ENCODE measurements around the gene SF3A2.
"Not testable (repeated sequence)": the region's sequence is repeated elsewhere in the genome, so short reads cannot be mapped to it uniquely, and the experiment has no call there.

SF3A2 gene

GRCh38 chr19:2236314-2237050 is at the start of gene SF3A2, which contains the start of gene PLEKHJ1:
Gene SF3A2 (plus strand): TSS chr19:2236824. CDS start chr19:2243419, 6,595 bp downstream.
Gene PLEKHJ1 (minus strand): TSS chr19:2236329. CDS start chr19:2236248, 81 bp downstream.
- DNase-seq (ENCODE audit: low spot score), result peak; percentile 96

- DNase-seq (ENCODE audit: low spot score), result no peak
These were observed 49.5 kb upstream of the SF3A2 start for GRCh38 chr19:2187159-2187558.

GRCh38 chr19:2188708-2189385 is 47.8 kb upstream of the SF3A2 start:
- DNase-seq (ENCODE audit: low spot score), result no peak

GRCh38 chr19:2189880-2190279 is 46.7 kb upstream of the SF3A2 start:
- no peak for DNase-seq (ENCODE audit: low spot score)

GRCh38 chr19:2190848-2191455 is 45.7 kb upstream of the SF3A2 start:
- no peak for DNase-seq (ENCODE audit: low spot score)

- DNase-seq (ENCODE audit: low spot score), result no peak
These were observed 44.9 kb upstream of the SF3A2 start for GRCh38 chr19:2191456-2192310.

GRCh38 chr19:2192862-2193261 is 43.8 kb upstream of the SF3A2 start:
- no peak for DNase-seq (ENCODE audit: low spot score)

- no peak for DNase-seq (ENCODE audit: low spot score)
These were observed 42.8 kb upstream of the SF3A2 start for GRCh38 chr19:2193807-2194206.

GRCh38 chr19:2194513-2195078 is 42.0 kb upstream of the SF3A2 start:
- peak; percentile 33 for DNase-seq (ENCODE audit: low spot score)

GRCh38 chr19:2195361-2195760 is 41.3 kb upstream of the SF3A2 start:
- no peak for DNase-seq (ENCODE audit: low spot score)

- DNase-seq (ENCODE audit: low spot score), result no peak
These were observed 40.7 kb upstream of the SF3A2 start for GRCh38 chr19:2195914-2196313.

GRCh38 chr19:2197270-2197669 is 39.4 kb upstream of the SF3A2 start:
- no peak for DNase-seq (ENCODE audit: low spot score)

GRCh38 chr19:2198317-2198716 is 38.3 kb upstream of the SF3A2 start:
- no peak for DNase-seq (ENCODE audit: low spot score)

GRCh38 chr19:2199215-2199614 is 37.4 kb upstream of the SF3A2 start:
- no peak for DNase-seq (ENCODE audit: low spot score)

- no peak for DNase-seq (ENCODE audit: low spot score)
These were observed 36.6 kb upstream of the SF3A2 start for GRCh38 chr19:2199861-2200623.

- not testable (repeated sequence) for DNase-seq (ENCODE audit: low spot score)
These were observed 35.9 kb upstream of the SF3A2 start for GRCh38 chr19:2200624-2201294.

- no peak for DNase-seq (ENCODE audit: low spot score)
These were observed 35.0 kb upstream of the SF3A2 start for GRCh38 chr19:2201473-2202148.

- DNase-seq (ENCODE audit: low spot score), result no peak
These were observed 34.3 kb upstream of the SF3A2 start for GRCh38 chr19:2202366-2202765.

GRCh38 chr19:2207008-2207407 is 29.6 kb upstream of the SF3A2 start:
- no peak for DNase-seq (ENCODE audit: low spot score)
